Stimulated activated CD4-positive, alpha-beta T cell treated with anti-CD3 and anti-CD28 coated beads, Interleukin-4, amount 100 ng/mL, for 4 hours (primary cell): Measurements from ENCODE around the gene CCDC124.

ENCODE experiments used
- DNase-seq, 2 experiments: peaks; one replicate each; pipeline ENCODE4 v3.0.0-alpha.2; 2020

CCDC124 gene

DNA sequence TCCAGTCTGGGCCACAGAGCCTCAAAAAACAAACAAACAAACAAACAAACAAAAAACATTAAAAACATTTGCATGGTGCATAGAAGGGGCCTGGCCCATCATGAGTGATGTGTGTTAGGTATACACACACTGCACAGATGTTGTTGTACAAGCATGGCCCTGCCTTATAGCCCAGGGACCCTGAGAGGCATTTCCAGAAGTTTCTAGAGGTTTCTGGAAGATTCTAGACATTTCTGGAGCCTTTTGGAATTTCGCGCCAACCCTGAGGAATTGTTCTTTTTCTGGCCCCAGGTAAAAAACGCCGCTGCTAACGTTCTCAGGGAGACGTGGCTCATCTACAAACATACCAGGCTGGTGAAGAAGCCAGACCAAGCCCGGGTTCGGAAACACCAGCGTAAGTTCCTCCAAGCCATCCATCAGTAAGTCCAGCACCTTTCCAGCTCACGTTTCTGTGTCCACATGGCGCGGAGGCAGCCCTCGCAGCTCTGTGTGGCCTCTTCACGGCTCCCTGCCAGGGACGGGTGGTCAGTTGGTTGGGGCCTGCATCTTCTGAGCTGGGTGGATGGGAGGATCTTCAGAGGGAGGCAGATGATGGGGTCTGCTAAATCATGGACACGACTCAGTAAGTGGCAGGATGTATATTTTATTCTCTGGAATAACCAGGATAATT, 56.7 kb downstream of the CCDC124 start:
- no peak for DNase-seq

DNA sequence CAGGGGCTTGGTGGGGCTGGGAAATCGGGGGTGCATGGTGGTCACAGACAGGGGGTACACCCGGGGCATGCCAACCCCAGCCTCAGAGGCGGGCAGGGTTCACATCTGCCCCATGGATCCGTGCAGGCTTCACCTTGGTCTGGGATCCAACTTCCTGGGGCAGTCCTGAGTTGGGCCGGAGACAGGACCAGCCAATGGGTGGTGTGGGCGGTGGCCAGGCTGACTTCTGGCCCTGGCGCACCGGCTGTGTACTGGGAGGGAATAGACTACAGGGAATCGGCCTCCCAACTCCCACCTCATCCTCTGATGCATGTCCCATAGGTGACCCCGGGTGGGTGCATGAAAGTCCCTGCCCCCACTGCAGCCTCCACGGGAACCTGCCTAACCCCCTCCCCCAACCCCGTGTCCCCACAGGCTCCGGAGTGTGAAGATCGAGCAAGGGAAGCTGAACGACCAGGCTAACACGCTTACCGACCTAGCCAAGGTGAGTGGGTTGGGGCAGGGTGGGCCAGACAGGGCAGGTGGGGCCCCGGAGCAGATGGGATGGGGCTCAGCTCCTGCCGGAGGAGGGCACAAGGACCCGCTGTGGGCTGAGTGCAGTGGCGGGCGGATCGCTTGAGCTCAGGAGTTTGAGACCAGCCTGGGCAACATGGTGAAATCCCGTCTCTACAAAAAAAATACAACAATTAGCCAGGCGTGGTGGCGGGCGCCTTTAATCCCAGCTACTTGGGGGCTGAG, 60.4 kb downstream of the CCDC124 start:
- DNase-seq = no peak
